ENCODE data around the gene MARCKS.
"Not testable (repeated sequence)": the region's sequence is repeated elsewhere in the genome, so short reads cannot be mapped to it uniquely, and the experiment has no call there.

The MARCKS gene

DNA sequence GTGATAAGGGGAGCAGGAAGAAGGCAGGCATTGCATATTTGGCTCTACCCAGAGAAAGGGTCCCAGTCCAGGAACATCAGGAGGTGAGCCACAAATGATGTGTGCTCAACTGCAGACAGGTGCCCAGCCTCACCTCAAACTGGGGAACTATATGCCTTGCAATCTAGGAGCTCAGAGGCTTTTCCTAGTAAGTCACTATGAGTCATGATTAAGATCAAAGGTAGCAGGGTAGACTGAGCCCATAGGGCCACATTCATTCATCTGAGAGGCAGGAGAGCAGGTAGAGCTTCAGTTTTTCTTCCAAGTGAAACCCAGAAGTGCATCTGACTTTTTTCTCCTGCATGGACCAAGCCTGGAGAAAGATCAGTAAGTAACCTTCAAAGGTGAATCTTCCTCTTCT is 31.3 kb downstream of the MARCKS start:
- no peak for DNase-seq

DNA sequence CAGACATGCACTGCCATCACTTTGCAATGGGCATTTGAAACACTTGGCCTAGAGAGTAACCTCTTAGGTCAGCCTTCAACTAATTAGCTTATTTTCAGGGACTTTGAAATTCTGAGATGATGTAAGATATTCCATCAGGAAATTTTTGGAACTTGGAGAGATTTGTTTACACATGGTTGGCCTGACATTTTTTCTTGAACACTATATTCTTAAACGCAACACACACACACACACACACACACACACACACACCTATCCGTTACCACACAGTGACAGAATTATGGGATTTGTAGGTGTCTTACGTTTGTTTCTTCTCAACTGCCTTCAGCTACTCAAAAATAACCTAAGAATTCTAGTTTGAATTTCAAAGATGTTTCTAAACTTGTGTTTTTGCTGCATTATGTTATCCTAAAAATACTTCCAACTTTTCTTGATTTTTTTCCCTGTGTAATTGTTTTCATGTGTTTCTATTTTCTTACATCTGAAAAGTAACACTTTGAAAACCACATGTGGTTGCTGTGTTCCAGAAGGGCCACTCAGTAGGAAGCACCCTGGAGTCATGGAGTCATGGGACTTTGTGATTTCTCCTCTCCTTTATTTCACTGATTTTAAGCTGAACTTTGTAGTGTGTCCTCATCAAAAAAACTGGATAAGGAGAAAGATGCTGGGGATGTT is 31.9 kb downstream of the MARCKS start:
- DNase-seq = no peak

- DNase-seq = no peak
Measured at GRCh38 chr6:113893451-113893850, 36.3 kb downstream of the MARCKS start.

DNA sequence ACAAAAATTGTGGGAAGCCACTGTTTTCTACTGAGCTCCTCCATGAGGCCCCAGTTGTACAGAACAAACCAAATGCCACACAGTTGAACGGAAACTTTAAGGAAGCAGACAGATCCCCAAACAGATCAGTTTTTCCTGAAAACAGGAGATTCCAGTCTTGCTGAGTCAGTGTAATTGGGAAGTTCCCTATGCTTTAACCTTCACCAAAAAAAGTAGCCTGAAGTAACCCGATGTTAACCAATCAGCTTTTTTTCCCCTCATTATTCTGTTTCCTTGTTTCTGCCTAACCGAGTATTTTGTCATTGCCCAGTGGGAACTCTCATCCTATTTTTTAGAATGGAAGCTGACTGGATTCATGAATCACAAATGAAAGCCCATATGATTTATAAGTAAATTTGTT is 36.7 kb downstream of the MARCKS start:
- no peak for DNase-seq

DNA sequence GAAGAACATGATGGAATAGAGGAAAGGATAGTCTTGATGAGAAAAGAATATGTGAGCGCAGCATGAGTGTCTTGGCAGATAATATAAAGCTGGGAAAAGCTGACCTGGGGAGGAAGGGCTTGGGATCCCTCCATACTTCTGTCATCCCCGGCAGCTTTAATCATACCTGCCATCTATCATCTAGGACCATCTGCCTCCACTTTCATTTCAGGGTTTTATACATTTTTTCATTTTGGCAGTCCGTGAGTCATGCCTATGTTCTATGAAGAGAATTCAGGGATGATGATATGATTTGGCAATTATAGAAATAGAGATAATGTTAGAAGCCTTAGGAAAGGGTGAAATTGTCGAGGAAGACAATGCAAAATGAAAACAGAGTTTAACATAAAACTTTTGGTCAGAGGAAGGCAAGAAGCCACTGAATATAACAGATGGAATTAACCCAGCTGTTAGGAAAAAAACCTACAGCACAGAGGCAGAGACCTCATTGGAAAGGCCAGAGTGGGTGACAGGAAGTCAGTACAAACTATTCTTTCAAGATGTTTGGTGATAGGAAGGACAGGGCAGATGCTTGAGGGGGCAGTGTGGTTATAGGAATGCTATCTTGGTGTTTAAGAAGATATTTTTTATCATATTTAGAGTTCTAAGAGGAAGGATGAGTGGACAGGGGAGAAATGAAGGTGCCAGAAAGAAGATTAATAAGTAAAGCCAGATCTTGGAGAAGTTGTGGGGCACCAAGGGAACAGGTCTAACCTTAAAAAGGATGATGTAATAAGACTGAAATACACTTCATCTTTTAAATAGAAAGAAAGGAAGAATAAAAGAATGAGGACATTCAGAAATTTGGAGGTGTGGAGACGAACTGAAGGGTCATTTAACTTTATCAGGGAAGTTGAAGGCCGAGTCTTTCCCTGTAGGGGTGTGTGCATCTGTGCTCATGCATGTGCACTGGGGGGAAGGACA is 37.8 kb downstream of the MARCKS start:
- no peak for DNase-seq

- no peak for DNase-seq
Measured at GRCh38 chr6:113901482-113901881, 44.3 kb downstream of the MARCKS start.

- no peak for DNase-seq
Measured at GRCh38 chr6:113903666-113904330, 46.7 kb downstream of the MARCKS start.

- DNase-seq = no peak
Measured at GRCh38 chr6:113907102-113907815, 50.1 kb downstream of the MARCKS start.

- DNase-seq = no peak
Measured at GRCh38 chr6:113908801-113909200, 51.7 kb downstream of the MARCKS start.

DNA sequence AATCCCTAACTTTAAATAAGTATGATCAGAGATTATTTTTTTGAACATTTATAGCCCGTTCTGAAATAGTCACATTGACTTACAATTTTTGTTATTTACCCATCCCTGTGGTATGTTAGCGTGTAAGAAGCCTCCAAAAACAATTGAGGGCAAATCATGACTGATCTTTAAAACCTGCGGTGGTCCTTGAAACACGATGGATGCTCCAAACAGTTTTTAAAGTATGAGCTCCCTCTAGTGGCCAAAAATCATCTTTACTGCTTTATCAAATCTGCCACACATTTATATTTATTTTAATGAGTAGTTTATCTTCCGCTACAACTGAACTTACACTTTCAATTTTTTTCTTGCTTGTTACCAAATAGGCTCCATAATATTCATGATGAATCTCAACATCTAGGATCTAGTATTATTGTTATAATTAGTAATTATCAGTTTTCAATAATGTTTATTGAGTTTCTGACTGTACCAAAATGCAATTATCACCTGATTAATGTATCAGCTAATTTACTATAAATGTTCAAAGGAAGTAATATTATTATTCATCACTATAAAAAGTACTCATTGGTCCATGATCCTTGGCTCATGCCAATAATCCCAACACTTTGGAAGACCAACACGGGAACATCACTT is 52.2 kb downstream of the MARCKS start:
- no peak for DNase-seq

DNA sequence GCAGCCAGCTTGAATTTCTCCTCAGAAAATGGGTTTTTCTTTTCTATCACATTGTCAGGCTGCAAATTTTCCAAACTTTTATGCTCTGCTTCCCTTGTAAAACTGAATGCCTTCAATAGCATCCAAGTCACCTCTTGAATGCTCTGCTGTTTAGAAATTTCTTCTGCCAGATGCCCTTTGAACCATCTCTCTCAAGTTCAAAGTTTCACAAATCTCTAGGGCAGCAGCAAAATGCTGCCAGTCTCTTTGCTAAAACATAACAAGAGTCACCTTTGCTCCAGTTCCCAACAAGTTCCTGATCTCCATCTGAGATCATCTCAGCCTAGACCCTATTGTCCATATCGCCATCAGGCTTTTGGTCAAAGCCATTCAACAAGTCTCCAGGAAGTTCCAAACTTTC is 53.1 kb downstream of the MARCKS start:
- not testable (repeated sequence) for DNase-seq

All from activated CD8-positive, alpha-beta memory T cell treated with anti-CD3 and anti-CD28 coated beads, Interleukin-2, amount 50 U/mL, for 48 hours (primary cell).